ENCODE measurements around the gene HELQ. TPM values are rescaled to one million over a fixed set of nuclear protein-coding genes. Genes with fewer than 3 reads are reported as not detected.
A peak's percentile ranks its signal among the peaks of the same experiment; 100 is the strongest.

HELQ gene
- total and polyA plus RNA-seq, 9 of the 15 experiments (the other 6 are each of a cell fraction or from before 2014, with no cell fraction given), result 3.5 to 15.2 (median 11.9) TPM

GRCh38 chr4:83455281-83456183 lies at the start of gene HELQ, which contains the start of gene MRPS18C (continued):
- peak; percentile 93 for TF ChIP-seq TAF9B (IDR thresholded peaks at IDR 0.05; ENCODE audit: partially characterized antibody)
- TF ChIP-seq HNRNPH1 (optimal IDR thresholded peaks at IDR 0.05; ENCODE audit: low read depth, low read length), result no peak
- TF ChIP-seq E2F1 (CRISPR knock-in tag; IDR thresholded peaks at IDR 0.05), result peak; percentile 67; the same call in 1 of the 2 replicates
- TF ChIP-seq EP300 (IDR thresholded peaks at IDR 0.05; ENCODE audit: low read length), result peak; percentile 64
- no peak for TF ChIP-seq PBX2 (CRISPR knock-in tag; IDR thresholded peaks at IDR 0.05; ENCODE audit: low read depth)
- no peak for TF ChIP-seq PBX2 (tag; conservative IDR thresholded peaks at IDR 0.05; ENCODE audit: low read depth)
- TF ChIP-seq PML (IDR thresholded peaks at IDR 0.05; ENCODE audit: low read length), result peak; percentile 90
- no peak for TF ChIP-seq ZNF398 (CRISPR knock-in tag; IDR thresholded peaks at IDR 0.05)
- TF ChIP-seq HNRNPLL (IDR thresholded peaks at IDR 0.05; ENCODE audit: low read depth, low read length, poor library complexity, severe bottlenecking), result peak; percentile 61
- no peak for TF ChIP-seq JUNB (CRISPR knock-in tag; conservative IDR thresholded peaks at IDR 0.05)
- no peak for TF ChIP-seq ZKSCAN8 (CRISPR knock-in tag; IDR thresholded peaks at IDR 0.05)
- TF ChIP-seq RERE (CRISPR knock-in tag; IDR thresholded peaks at IDR 0.05; ENCODE audit: borderline replicate concordance), result no peak
- TF ChIP-seq ZFP36 (IDR thresholded peaks at IDR 0.05; ENCODE audit: low read depth, low read length, partially characterized antibody), result no peak

All from K562 (cell line).